ENCODE results near the gene TXNDC2.
"Not testable (repeated sequence)": the region's sequence is repeated elsewhere in the genome, so short reads cannot be mapped to it uniquely, and the experiment has no call there.

Gene TXNDC2

GRCh38 chr18:9884532-9885140 lies 1.1 kb upstream of the TXNDC2 start:
- DNase-seq (ENCODE audit: low read depth, low spot score), result no peak

- DNase-seq (ENCODE audit: low read depth, low spot score), result no peak
These were observed 204 bp downstream of the TXNDC2 start for GRCh38 chr18:9886005-9886348.

DNA sequence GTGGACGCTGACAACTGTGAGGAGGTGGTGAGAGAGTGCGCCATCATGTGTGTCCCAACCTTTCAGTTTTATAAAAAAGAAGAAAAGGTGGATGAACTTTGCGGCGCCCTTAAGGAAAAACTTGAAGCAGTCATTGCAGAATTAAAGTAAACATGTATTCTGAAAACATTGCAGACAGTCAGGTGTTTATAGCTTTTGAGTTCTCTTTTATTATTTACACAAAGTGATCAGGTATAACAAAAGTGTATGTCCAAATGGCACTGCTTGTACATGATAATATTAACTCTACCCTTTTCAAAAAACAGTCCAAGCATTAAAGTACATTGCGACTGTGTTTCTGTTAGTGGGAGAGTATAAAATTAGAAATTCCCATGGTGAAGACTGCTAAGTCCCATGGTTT lies 2.2 kb downstream of the TXNDC2 start:
- DNase-seq (ENCODE audit: low read depth, low spot score), result no peak

DNA sequence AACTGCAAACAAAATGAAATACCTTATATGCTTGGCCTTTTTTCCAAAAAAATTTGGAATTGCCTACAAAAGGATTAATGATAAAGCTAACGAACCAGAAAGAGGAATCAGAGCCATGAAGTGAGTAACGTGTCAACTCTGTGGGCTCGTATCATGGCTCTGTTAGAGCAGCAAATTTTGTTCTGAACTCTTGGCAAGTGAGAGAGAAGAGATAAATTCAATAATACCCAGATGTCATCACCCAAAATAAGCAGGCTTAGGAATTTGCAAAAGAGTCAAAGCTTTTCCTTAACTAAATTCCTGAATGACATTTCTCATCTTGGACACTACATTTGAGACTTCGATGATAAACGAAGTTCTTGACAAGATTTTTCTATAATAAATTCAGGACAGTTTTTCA lies 4.4 kb downstream of the TXNDC2 start:
- no peak for DNase-seq (ENCODE audit: low read depth, low spot score)

GRCh38 chr18:9890957-9891356 lies 5.2 kb downstream of the TXNDC2 start:
- no peak for DNase-seq (ENCODE audit: low read depth, low spot score)

DNA sequence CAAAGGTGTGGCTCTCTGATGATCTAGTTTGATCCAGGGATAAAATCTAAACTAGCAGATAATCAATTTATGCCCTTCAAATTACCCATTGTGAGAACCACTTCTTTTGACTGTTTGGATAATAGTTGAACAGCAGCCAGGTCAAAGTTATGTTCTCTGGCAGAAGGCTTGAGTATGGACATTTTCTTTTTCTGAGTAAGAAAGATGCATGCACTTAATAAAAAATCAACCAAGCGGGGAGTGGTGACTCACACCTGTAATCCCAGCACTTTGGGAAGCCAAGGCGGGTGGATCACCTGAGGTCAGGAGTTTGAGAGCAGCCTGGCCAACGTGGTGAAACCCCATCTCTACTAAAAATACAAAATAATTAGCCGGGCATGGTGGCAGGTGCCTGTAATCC lies 5.7 kb downstream of the TXNDC2 start:
- DNase-seq (ENCODE audit: low read depth, low spot score), result not testable (repeated sequence)

- DNase-seq (ENCODE audit: low read depth, low spot score), result no peak
These were observed 8.8 kb downstream of the TXNDC2 start for GRCh38 chr18:9894454-9895068.

DNA sequence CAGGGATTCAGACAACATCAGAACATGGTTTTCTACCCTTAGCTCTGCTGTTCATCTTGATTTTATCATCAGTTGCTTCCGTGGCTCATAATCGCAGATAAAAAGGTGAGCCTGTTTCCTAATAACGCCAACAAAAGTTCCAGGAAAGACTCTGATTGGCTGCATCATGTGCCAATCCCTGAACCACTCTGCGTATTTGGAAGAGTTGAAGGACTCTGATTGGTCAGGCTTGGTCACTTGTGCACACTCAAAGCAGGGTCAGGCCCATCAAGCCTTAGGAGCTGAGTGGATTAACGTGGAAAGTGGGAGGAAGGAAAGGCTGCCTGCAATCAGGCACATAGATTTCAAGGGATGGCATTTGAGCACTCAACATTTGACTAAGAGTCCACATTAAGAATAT lies 11.4 kb downstream of the TXNDC2 start:
- DNase-seq (ENCODE audit: low read depth, low spot score), result no peak

DNA sequence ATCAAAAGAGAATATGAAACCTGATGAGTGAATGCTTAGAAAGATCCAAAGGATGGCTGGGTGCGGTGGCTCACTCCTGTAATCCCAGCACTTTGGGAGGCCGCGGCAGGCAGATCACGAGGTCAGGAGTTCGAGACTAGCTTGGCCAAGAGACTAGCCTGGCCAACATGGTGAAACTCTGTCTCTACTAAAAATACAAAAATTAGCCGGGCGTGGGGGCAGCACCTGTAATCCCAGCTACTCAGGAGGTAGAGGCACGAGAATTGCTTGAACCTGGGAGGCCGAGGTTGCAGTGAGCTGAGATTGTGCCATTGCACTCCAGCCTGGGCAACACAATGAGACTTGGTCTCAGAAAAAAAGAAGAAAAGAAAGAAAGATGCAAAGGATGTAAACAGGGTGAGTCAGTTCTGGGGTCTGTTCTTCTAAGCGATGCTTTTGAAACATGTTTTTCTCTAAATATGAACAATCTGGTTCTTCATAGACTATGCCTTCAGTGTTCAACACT lies 12.1 kb downstream of the TXNDC2 start:
- not testable (repeated sequence) for DNase-seq (ENCODE audit: low read depth, low spot score)

GRCh38 chr18:9898792-9899549 lies 13.2 kb downstream of the TXNDC2 start:
- DNase-seq (ENCODE audit: low read depth, low spot score), result no peak

DNA sequence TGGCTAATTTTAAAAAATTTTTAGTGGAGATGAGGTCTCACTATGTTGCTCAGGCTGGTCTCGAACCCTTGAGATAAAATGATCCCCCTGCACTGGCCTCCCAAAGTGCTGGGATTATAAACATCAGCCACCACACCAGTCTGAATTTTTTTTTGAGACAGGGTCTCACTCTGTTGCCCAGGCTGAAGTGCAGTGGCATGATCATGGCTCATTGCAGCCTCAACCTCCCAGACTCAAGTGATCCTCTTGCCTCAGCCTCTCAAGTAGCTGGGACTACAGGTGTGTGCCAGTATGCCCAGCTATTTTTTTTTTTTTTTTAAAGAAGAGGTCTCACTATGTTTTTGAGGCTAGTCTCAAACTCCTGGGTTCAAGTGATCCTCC lies 13.8 kb downstream of the TXNDC2 start:
- DNase-seq (ENCODE audit: low read depth, low spot score), result not testable (repeated sequence)

GRCh38 chr18:9900699-9901098 lies 14.9 kb downstream of the TXNDC2 start:
- DNase-seq (ENCODE audit: low read depth, low spot score), result no peak

DNA sequence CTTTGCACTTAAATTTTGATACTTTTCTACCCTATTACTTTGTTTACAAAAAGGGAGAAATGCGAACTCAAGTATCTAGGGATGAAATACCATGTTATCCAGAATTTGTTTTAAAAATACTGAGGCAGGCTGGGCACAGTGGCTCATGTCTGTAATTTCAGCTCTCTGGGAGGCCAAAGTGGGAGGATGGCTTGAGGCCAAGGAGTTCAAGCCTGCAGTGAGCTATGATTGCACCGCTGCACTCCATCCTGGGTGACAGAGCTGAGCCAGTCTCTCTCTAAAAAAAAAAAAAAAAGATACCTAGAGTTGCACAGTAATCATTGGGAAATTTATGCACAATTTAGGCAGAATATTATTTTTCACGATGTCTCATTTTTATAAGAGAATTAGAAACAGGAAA lies 15.6 kb downstream of the TXNDC2 start:
- no peak for DNase-seq (ENCODE audit: low read depth, low spot score)

DNA sequence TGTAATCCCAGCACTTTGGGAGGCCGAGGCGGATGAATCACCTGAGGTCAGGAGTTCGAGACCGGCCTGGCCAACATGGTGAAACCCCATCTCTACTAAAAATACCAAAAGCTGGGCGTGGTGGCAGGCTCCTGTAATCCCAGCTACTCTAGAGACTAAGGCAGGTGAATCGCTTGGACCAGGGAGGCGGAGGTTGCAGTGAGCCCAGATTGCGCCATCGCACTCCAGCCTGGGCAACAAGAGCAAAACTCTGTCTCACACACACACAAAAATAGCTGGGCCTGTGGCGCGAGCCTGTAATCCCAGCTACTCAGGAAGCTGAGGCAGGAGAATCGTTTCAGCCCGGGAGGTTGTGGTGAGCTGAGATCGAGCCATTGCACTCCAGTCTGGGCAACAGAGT lies 16.5 kb downstream of the TXNDC2 start:
- DNase-seq (ENCODE audit: low read depth, low spot score), result not testable (repeated sequence)

- no peak for DNase-seq (ENCODE audit: low read depth, low spot score)
These were observed 17.1 kb downstream of the TXNDC2 start for GRCh38 chr18:9902832-9903231.

- no peak for DNase-seq (ENCODE audit: low read depth, low spot score)
These were observed 19.7 kb downstream of the TXNDC2 start for GRCh38 chr18:9905401-9905922.

- no peak for DNase-seq (ENCODE audit: low read depth, low spot score)
These were observed 20.7 kb downstream of the TXNDC2 start for GRCh38 chr18:9906481-9906880.

DNA sequence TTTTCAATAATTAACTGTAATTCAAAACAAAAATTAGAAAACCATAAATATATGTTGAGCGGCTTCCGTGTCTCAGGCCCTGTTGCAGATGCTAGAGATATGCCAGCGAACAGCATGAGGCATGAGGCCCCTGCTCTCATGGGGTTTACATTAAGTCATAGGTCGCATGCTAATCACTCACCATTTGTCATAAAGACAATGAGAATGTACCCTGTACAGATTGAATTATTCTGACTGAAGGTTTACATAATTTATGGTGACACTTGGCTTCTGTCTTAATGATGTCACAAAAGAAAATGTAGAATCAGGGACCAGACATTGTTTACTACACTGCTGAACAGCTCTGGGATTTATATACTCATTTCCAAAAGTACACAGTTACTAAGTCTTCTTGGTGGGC lies 22.1 kb downstream of the TXNDC2 start:
- DNase-seq (ENCODE audit: low read depth, low spot score), result no peak

DNA sequence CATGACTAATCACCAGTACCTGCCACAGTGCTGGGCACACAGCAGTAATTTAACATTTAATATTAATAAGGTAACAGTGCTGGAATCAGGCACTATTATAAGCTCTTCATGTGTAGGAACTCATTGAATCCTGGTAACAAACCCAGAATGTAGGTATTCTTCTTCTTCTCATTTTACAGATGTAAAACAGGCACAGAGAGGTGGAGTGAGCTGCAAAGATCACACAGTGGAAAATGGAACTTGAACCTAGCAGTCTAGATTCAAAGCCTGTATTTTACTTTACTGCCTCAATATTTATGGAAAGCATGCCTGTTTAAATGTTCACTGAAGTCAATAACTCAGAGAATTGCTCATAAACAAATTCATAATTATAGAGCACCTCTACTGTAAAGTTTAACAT lies 24.3 kb downstream of the TXNDC2 start:
- no peak for DNase-seq (ENCODE audit: low read depth, low spot score)

DNA sequence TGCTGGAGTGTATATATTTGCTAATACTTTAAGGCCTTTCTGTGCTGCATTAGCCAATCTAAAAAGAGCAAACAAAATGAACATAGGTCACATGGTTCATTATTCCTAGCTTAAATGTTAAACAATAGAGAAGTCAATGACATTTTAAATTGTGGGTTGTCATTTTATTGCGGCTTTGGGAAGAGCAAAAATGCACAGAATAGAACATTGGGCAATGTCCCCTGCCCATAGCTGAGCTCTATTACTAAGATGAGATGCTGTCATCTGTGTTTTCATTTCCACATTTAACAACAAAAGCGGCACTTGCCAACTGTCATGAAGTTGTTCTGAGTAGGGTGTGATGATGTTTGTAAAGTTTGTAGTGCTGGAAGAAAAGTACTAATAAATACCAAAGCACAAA lies 24.9 kb downstream of the TXNDC2 start:
- DNase-seq (ENCODE audit: low read depth, low spot score), result no peak

- no peak for DNase-seq (ENCODE audit: low read depth, low spot score)
These were observed 25.5 kb downstream of the TXNDC2 start for GRCh38 chr18:9911226-9911625.

DNA sequence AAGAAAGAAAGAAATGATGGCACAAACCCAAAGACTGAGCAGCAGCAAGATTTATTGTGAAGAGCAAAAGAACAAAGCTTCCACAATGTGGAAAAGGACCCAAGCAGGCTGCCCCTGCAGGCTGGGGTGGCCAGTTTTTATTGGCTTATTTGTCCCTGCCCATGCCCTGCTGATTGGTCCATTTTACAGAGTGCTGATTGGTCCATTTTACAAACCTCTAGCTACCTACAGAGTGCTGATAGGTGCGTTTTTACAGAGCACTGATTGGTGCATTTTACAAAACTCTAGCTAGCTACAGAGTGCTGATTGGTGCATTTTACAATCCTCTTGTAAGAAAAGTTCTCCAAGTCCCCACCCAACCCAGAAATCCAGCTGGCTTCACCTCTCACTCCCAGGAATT lies 26.5 kb downstream of the TXNDC2 start:
- DNase-seq (ENCODE audit: low read depth, low spot score), result not testable (repeated sequence)

DNA sequence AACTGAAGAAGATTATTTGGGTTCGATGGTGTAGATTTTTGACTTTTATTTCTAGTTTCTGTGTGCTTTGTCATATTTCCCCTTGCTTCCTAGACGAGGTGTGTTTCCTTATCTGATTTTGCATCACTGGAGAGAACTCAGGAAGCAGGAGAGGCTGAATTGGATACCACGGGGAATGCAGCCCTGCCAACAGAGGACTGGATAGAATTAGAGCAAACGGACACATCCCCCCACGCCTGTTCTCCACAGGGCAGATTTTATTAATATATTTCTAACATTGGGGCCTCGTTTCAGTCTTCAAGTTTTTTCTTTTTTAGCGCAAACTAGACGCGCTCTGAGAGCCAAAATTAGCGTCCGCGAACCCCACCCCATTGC lies 27.4 kb downstream of the TXNDC2 start:
- DNase-seq (ENCODE audit: low read depth, low spot score), result no peak
